GM18517 (cell line): ENCODE data around the gene HDAC4.
"Not testable (repeated sequence)": the region's sequence is repeated elsewhere in the genome, so short reads cannot be mapped to it uniquely, and the experiment has no call there.

Source experiments
- ATAC-seq: cut with Tn5 transposase; IDR thresholded peaks from one replicate; pipeline ENCODE4 v1.9.1; 2021; ENCODE audit warnings: mild to moderate bottlenecking, moderate library complexity; ENCODE audit not compliant: unreplicated experiment

The HDAC4 gene

DNA sequence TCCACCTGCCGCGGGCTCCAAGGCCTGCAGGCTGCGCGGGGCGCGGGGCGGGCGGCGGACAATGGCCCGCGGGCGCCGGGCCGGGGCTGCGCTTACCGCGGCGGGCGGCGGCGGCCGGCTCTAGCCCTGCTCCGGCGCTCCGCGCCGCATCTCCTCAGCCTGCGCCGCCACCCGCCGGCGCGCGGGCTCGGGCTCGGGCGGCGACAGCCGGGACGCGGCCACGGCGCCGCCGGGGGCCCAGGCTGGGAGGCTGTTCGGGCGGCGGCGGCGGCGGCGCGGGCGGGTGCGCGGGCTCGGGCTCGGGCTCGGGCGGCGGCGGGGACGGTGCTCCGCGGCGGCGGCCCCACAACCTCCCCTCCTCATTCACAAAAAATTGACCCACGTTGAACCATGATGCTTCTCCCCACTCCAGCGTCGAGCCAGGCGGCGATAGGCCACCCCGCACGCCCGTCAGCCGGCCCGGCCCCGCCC lies at the start of gene HDAC4:
Gene HDAC4 (minus strand): TSS at position 425 of the 471 bp plus-strand sequence. CDS start 48,321 bp downstream, outside the sequence.
- peak; percentile 84 for ATAC-seq

DNA sequence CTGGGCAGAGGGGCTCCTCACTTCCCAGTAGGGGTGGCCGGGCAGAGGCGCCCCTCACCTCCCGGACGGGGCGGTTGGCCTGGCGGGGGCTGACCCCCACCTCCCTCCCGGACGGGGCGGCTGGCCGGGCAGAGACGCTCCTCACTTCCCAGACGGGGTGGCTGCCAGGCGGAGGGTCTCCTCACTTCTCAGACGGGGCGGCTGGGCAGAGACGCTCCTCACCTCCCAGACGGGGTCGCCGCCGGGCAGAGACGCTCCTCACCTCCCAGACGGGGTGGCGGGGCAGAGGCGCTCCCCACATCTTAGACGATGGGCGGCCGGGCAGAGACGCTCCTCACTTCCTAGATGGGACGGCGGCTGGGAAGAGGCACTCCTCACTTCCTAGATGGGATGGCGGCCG lies 48.6 kb upstream of the HDAC4 start:
- ATAC-seq = not testable (repeated sequence)

DNA sequence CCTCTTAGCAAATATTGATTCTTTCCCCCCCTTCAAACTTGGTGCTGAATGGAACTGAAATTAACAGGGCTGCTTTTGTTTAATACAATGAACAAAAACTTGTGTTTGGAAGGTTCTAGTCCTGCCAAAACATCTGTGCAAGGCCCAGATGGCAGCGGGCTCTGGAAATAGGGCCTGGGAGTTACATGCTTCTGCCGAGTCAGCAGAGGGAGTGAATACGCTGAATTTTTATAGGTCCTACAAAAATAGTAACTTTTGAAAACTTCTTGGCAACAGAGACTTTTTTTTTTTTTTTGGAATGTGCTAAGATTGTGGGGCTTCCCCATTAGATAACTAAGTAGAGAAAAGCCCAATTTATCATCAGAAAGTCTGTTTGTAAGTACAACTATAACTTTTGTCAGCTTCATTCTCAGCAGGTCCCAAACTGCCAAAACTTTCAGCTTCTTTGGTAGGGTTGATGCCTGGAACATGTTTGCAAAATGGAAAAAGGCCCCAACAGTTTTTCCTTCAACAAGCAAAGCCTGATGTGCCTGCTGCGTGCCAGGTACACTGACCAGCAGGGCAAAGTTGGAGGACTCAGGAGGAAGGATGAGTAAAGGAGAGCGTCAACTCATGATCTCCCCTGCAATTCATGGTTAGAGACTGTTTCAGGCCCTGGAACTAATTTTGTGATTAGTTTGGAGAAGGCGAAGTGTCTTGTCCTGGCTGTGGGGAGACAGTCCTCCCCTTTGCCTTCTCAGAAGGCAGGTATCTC lies 45.1 kb upstream of the HDAC4 start:
- ATAC-seq = no peak

DNA sequence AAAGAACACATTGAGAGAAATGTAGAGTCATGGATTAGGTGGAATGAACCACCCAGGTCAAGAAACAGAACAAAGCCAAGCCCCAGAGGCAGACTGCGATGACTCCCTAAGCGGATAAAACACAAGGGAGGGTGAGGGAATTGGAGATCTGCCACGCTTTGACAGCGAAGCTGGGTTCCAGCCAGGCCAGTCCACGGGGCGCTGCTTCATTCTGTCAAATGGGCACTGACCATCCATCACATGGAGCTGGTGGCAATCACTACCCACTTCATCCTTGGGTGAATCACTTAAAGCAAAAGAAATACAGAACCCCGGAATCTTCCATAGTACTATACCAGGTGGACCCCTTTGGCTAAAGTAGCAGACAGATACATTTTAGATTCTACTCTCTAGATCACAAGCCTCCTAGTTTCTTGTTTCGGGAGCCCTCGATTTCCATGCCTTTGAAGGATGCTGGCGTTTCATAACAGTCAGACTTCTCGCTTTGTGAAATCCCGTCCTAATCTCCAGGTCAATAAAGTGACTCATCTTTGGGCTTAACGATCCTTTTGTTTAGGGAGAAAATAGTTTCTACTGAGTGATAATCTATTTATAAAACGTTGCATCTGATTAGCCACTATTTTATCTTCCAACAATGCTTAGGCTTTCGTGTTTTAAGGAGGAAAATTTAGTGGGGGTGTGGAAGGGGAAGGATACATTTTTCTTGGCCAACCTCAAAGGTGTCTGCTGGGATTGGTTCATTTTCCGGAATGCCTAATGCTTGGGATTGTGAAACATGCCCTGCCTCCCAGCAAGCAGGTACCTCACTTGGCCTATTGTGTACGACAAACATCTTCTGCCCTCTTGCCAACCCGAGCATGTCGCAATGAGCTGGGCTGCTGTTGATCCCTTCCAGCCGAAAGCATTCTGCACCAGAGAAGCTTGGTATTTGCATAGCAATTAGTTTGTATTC lies 44.1 kb upstream of the HDAC4 start:
- no peak for ATAC-seq

DNA sequence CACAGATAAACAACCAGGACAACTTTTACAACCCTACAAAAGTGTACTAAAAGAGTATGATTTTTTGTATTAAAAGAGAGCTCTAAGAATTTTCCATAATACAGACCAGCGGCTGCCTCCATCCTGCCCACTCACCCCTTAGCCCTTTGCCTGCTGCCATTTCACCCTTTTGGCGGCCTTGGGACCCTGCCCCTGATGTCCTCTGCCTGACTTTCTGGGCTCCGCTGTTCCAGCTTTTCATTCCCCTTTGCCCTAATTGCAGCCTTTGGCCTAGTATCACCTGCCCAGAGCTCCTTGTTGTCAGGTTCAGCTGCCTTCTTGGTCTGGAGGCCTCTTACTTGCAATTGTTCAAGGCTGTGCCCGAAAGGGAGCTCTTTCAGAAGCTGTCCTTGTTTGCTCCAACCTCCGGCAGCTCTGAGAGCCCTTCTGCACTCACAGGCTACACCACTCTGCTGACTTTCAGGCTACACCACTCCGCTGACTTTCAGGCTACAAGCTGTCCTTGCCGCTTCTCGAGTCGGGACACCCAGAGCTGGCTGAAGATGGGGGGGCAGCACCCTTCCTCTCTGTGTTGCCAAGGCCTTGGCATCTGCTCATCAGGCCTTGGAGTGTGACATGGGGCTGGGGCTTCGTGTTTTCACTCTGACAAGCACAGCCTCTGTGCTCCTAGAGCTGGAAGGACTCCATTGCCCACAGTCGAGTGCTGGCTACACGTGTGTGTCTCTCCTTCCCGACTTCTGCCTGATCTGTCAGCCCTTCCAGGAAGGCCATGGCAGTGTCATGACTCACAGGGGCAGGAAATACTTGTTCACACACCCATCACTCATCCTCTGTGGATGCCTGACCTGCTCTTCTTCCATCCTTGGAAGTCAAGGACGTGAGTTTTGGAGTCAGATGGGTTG lies 43.1 kb upstream of the HDAC4 start:
- no peak for ATAC-seq

DNA sequence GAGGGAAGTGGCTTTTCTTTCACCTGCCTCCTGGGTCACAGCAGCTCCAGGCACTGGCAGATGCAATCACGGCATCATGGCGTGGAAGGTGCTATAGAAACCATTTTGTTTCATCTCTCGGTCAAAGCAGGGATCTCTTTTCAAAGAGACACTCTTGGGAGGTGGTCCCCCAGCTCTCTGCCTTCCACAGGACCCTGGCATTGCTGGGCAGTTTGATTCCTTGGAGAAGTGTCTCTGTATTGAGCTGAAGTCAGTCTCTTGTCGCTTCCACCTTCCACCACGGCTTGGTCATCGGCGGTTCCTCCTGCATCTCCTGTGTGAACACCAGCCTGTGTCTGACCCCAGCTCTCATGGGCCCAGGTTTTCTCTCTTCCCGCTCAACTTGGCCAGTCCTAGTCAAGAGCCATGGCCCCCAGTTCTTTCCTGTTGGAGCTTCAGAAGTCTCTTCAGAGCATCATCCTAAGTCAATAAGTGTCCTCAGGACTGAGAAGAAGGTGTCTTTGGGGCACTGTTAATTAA lies 42.3 kb upstream of the HDAC4 start:
- ATAC-seq = no peak

DNA sequence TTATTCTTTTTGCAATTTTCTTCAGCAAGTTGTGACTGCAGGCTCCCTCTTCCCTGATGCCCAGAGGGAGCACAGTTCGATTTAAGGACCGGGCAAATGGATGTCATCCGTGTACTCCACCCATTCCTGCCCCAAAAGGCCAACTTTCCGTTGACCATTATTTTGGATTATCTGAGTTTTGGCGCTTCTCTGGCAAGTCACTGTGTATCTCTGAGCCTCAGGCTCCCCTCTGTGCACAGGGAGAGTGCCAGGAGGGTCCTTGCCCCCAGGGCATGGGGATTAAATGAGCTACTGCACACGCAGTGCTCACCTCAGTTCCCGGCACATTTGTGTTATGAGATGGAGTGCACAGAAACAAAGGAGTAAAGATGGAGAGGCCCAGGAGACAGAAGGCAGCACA lies 41.4 kb upstream of the HDAC4 start:
- no peak for ATAC-seq

DNA sequence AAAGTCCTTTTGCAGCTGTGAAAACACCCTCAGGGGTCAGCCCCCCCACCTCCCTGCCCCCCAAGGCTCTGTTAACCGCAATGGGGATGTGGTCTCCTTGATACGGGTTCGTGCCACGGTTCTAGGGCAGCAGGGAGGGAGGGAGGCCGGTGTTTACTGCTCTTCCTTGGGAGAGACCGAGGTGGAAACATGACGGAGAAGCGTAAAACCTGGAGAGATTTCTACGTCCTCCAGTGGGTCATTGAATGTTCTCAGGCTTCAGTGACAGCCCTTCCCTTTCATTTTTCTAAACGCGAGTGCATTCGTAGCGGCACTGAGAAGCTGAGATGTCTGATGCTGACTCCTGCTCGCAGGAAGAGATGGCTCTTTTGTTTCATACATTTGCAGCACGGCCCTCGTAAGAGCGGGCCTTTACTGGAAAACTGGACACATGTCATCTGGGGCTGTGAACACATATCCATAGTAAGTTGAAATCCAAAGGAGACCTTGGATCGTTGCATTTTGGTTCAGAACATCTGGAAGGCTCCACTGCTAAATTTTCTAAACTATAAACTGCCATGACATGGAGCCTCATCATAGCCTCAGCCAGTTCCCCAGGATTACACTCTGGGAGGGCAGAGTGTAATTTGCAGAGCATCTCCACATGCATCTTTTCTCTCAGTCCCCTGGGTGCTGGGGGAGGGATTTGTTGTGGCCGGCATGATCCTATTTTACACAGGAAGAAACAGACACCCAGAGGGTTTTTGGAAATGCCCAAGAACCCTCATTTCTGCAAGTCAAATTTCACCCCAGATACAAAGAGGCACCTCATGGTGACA lies 40.6 kb upstream of the HDAC4 start:
- no peak for ATAC-seq

DNA sequence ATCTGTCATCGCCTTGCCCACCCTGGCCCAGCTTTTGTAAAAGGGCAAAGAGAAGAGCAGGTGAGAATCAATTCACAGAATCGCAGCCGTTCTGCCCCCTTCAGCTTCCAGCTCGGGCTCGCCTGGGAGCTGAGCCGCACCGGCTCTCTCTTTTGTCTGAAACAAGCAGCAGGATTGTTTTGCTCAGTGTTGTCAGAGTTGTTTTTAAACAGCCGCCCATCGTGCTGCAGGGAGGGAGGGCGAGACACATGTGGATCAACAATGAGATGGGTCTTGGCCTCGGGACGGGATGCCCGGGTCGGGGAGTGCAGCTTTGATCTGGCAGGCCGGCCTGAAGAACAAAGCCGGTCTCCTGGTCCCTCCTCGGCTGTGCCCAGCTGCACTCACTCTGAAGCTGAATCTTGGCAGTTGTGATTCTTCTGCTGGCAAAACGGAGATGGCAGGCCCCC lies 39.7 kb upstream of the HDAC4 start:
- no peak for ATAC-seq

DNA sequence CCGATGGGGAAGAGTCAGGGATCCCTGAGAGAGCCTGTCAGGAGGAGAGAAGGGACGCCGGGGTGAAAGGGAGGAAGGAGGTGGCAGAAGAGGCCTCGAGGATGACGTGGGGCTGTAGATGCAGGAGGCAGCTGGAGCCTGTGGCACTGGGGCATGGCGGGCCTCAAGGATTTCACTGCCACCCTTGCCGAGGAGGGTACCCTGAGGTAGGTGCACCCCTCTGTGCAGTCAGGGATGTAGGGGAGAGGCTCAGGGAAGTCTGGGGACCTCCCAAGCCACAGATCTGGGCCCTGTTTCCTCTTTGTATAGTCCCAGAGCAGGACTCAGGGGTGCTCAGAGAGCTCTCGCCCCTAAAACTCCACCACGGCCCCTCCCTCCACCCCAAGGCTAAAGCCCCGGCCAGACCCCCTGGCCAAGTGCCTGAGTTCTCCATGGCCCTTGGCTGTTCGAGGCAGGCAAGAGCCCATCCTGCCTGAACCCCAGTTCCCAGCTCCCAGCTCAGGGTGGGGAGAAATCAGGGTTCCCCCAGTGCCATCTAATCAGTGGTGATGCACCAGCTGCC lies 39.0 kb upstream of the HDAC4 start:
- ATAC-seq = no peak

DNA sequence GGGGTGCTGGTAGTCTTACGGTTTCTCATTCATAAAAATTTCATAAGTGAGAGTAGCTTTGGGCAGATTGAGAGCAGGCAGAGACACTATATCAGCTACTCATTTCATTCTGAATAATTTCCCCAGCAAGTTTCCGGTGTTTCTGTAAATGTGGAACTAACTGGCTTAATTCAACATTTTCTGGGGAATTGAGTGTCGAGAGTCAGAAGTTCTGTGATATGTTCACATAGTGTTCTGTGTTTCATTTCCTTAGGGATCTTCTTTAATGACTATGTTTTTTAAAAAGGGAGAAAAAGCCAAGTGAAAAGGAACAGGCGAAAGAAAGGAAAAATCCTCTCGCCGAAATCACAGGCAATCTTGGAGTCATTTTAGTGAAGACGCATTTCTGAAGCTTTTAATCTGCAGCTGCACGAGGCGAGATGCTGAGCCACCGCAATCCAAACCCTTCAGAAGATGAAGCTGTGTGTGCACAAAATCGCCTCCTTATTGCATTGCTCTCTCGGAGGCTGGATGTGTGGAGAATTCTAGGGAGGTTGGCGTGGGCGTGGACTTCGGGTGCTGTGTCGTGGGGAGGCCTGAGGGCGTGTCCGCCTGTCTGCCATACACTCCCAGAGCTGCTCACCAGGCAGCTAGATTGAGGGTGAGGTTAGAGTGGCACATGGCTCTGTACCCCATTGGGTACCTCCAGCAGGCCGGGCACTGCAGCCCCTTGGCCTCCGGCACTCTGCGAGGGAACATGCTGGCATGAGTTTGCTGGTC lies 38.4 kb upstream of the HDAC4 start:
- no peak for ATAC-seq

DNA sequence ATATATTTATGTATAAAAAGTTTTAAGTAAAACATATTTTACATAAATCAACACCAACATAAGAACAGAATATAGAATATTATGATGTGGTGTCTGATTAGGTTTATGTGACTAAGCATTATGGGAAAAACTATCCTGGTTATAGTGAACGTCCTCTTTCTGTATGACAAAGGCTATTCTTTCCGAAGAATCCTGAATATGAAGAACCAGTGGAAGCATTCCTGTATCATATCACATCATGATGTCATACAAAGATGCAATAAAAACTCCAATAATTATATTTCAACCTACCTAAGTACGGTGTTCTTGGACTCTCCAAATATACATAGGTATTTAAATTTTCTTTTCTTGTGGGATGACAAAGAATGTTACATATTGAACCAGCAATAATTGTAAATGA lies 37.5 kb upstream of the HDAC4 start:
- no peak for ATAC-seq

DNA sequence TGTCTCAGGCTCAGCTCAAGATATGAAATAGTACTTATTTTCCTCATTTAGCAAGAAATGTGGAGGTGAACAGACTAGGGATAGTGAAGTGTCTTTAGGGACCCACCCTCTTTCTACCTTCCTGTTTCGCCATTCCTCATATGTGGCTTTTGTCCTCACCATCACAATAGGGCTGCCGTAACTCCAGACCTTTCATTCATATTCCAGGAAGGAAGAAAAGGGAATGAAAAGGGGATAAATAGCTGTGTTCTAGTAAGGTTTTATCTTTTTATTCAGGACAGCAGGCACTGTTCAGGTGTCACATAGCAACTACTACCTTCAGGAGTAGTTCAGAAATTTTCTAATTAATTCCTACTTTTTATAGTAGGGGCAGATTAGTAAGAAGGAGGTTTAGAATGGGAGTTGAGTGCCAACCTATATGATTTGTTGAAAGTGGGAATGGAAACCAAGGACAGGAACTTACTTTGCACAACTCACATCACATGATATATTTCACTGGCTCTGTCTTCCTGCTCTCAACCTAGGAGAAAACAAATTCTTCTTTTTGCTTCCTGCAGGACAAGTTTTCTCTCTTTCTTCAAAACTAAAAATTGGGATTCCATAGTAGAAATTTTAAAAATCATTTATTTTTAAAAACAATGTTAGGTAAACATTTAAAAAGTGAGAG lies 36.0 kb upstream of the HDAC4 start:
- no peak for ATAC-seq

DNA sequence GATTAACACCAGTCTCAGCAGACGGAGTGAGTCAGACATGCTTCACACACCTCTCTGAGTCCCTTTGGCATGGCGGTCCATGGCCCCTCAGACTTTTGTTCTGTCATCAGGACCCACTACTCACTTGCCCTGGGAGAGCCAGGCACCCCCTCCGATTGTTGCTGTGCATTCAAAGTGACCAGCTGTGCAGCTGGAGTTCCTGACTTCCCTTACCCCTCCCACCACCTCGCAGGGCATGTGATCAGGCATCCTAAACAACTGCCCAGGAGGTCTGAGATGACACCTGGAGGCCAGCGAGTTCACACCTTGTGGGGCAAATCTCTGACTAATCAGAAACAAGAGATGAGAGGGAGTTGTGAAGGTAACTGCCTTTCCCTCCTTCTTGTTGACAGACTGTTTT lies 35.3 kb upstream of the HDAC4 start:
- ATAC-seq = no peak

DNA sequence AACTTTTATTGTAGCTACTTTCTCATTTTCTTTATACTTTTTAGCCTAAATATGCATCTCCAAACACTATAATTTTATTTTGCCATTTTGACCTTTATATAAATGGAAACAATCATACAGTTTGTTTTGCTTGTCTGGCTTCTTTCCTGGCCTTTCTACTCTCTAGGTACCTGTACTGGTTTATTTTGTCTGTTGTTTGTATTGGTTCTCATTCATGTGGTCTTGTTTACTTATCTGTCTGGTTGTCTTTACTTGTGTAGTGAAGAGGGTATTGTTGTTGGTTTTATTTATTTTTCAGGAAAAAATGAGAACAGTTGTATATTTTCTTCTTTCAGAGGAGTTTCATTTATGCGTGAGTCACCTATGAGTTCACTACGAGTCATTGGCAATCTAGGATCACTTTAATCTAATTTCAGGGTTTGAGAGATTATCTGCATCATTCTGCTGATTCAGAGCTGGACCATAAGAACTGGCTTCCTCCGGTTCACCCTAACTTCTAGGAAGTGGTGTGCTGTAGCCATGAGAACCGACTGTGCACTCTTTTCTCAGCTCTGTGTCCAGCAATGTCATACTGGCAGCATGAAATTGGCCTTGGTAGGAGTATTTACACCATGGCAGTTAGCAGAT lies 33.1 kb upstream of the HDAC4 start:
- ATAC-seq = no peak

DNA sequence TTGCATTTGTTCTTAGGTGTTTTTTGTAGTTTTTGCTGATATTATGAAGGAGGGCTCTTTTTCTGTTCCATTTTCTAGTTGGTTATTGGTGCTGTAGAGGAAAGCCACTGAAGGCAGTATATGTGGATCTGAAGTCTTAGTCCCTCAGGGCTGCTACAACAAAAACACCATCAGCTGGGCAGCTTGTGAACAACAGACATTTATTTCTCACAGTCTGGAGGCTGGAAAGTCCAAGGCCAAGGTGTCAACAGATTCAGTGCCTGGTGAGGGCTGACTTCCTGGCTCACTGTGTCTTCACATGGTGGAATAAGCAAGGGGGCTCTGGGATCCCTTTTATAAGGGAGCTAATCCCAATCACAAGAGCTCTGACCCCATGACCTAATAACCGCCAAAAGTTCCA lies 31.4 kb upstream of the HDAC4 start:
- ATAC-seq = no peak

DNA sequence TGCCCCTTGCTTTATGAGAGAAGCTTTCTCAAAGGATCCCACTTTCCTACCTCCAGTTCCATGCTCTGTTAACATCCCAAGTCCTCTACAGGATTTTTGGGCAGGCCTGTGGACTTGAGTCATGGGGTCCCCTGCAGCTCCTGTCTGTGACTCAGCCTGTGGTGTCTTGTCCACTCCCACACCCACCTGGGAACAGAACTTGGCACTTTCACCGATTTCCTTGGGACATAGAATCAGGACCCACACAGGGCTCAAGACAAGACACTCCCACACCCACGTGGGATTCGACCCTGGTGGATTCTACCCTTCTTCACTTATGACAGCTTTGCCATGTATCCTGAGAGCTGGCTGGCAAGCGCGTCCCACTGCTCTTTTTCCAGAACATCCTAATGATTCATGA lies 30.7 kb upstream of the HDAC4 start:
- ATAC-seq = no peak
